UCSD-AML1 (cell line): ENCODE data around the gene LILRA1.
A peak's percentile ranks its signal among the peaks of the same experiment; 100 is the strongest.
"Not testable (repeated sequence)": the region's sequence is repeated elsewhere in the genome, so short reads cannot be mapped to it uniquely, and the experiment has no call there.

Experiments used
- DNase-seq: peaks from one replicate; lab custom pipeline; 2025; ENCODE audit not compliant: unreplicated experiment; lab: John Stamatoyannopoulos, UW

Gene LILRA1

GRCh38 chr19:54624234-54624633, 30.8 kb downstream of the LILRA1 start:
- not testable (repeated sequence) for DNase-seq

GRCh38 chr19:54624934-54625730, 31.7 kb downstream of the LILRA1 start:
- DNase-seq: not testable (repeated sequence)

- no peak for DNase-seq
These were observed 33.3 kb downstream of the LILRA1 start for GRCh38 chr19:54626757-54627156.

- not testable (repeated sequence) for DNase-seq
These were observed 34.5 kb downstream of the LILRA1 start for GRCh38 chr19:54627912-54628311.

- peak; percentile 54 for DNase-seq
These were observed 36.8 kb downstream of the LILRA1 start, which contains the start of gene LILRB1 for GRCh38 chr19:54630262-54630661. LILRB1 (plus strand) TSS chr19:54630484; CDS start chr19:54631074, 590 bp downstream.

DNA sequence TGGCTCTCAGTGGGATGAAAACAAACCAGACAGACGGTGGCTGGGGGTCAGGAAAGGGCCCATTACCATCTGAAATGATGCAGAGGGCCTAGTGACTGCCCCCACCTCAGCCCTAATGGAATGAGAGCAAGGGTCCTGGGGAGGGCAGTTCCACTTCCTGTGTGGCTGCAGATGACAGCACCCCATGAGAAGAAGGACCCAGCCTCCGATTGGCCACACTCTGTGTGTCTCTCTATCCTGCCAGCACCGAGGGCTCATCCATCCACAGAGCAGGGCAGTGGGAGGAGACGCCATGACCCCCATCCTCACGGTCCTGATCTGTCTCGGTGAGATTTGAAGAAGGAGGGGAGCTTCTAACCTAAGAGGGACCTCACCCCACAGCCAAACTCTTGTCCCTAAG, 37.4 kb downstream of the LILRA1 start:
- DNase-seq: no peak

DNA sequence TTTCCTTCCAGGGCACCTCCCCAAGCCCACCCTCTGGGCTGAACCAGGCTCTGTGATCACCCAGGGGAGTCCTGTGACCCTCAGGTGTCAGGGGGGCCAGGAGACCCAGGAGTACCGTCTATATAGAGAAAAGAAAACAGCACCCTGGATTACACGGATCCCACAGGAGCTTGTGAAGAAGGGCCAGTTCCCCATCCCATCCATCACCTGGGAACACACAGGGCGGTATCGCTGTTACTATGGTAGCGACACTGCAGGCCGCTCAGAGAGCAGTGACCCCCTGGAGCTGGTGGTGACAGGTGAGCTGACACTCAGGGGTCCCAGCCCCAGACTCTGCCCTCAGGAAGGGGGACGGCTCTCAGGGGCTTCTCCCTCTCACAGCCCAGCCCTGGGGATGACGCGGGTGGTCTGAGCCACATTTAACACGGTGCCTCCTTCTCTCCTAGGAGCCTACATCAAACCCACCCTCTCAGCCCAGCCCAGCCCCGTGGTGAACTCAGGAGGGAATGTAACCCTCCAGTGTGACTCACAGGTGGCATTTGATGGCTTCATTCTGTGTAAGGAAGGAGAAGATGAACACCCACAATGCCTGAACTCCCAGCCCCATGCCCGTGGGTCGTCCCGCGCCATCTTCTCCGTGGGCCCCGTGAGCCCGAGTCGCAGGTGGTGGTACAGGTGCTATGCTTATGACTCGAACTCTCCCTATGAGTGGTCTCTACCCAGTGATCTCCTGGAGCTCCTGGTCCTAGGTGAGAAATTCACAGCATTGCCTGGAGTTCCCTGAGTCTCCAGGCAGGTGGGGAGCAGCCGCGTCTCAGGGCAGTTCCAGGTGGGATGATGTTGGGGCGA, 38.3 kb downstream of the LILRA1 start:
- DNase-seq: not testable (repeated sequence)

GRCh38 chr19:54632517-54632916, 39.1 kb downstream of the LILRA1 start:
- DNase-seq: not testable (repeated sequence)

- DNase-seq: no peak
These were observed 40.0 kb downstream of the LILRA1 start for GRCh38 chr19:54633401-54633800.

GRCh38 chr19:54636081-54636480, 42.6 kb downstream of the LILRA1 start:
- not testable (repeated sequence) for DNase-seq

- DNase-seq: no peak
These were observed 45.3 kb downstream of the LILRA1 start for GRCh38 chr19:54638683-54639082.

DNA sequence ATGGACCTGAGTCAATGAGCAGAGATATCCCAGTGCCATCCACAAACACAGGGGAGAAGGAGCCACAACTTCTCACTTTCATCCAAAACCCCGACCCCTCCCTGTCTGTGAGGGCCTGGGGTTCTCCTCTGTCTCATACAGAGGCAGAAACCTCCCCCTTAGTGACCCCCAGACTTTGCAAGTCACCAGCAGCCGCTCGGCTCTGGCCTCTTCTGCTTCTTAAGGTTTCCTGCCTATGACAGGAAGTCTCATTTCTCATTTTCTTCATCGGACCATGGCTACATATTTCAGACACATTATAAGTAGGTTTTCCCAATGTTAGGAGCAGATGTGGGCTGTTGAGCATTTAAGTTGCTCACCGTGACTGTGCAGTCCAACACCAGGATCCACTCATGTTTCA, 49.5 kb downstream of the LILRA1 start:
- not testable (repeated sequence) for DNase-seq

GRCh38 chr19:54643583-54643982, 50.2 kb downstream of the LILRA1 start:
- not testable (repeated sequence) for DNase-seq

DNA sequence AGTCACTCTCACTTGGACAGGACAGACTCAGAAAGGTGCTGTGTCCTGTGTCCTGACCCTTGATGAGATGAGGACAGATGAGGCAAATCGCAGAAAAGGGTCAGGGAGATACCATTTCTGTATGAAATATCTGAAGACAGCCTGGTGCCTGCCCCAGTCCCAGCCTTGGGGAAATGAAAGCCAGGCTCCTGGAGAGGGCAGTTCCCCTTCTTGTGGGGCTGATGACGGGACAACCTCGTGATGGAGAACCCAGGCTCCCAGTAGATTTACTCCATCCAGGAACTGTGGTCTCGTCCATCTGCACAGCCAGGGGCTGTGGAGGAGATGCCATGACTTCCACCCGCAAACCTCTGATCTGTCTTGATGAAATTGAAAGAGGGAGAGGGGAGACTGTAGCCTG, 50.6 kb downstream of the LILRA1 start:
- no peak for DNase-seq

DNA sequence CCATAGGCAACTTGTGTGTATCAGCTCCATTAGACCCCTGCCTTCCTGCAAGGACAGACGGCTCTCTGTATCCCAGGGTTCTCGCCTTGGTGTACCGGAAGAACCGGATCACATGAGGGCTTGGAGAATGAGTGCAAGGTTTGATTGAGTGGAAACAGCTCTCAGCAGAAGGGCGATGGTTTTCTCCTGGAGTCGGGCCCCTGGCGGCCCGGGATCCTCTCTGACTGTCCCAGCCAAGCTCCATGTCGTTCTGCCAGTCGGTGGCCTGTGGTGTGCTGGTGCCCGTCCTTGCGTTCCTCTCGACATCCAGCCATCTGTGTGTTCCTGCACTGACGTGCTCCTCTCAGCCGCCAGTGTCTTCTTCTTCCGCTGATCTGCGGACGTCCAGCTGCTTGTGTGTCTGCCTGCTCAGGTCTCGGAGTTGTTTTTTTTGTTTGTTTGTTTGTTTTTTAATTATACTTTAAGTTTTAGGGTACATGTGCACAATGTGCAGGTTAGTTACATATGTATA, 53.0 kb downstream of the LILRA1 start:
- DNase-seq: no peak

DNA sequence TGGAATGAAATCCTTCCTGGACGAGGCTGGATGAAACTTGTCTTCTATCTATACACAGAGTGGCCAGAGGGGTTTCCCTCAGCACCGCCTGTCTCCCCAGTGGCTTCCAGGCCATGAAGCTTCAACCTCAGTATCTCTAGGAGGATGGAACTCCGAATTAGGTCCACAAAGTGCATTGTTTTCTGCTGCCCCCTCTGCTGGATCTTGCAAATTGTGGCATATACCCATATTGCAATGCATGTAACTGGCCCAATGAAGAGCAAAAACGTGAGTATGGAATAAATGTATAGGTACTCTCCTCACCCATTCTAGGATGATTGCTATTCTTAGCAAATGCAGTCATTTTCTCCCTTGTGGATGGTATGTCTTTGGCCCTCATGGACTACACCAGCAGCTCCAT, 54.7 kb downstream of the LILRA1 start:
- no peak for DNase-seq

DNA sequence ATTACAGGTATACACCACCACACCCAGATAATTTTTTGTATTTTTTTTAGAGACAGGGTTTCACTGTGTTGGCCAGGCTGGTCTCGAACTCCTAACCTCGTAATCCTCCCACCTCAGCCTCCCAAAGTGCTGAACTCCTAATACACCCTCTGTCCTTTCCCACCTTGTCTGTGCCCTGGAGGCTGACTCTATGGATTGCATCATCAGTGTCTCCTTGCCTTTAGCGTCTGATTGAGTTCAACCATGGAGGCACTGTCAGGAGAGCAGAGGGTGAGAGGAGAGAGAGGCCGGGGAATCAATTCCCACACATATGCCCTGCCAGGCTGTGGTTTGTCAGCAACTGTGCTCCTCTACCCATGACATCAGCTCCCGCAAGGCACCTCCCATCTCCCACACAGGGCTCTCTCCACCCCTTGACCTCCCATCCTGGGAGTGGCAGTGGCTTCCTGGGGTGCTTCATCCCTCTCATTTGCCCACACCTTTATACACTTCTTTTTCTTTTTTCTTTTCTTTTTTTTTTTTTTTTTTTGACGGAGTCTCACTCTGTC, 56.8 kb downstream of the LILRA1 start:
- no peak for DNase-seq
